ENCODE data around the gene FARS2.

FARS2 gene

DNA sequence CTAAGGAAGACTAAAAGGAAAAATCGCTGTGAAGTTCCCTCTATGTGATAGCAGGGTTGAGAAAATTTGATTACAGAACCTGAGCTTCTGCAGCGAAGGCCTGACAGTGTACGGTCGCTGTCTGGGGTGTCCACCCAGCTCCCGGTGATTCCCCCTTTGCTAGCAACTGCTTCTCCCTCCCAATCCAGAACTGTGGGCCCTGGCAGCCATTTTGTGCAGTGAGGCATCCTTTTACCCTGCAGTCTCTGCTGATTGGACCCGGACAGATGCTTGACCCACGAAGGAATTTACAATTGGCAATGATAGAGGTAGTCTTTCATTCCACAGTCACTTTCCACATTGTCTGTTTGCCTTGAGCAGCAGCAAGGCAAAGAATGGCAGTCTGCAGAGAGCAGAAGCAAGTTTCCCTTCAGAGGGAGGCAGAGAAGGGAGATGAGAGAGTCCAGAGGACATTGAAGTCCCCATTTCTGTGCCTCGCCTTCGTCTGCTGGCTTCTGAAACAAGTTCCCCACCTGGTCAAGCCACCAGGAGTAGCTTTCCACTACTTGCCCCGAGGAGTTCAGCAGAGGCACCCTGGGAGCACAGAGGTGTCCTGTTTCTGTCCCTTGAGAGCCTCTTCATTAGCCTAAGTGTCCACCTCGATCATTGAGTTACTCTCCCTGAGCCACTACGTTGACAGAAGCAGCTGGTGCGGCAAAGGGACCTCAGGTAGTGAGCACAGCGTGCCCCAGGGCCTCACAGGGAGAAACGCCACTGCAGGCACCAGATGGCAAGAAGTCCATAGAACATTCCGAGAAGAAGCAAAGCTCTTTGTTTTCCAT is 375.1 kb downstream of the FARS2 start:
- DNase-seq (ENCODE audit: extremely low spot score): no peak
- ChIA-PET CTCF (no interaction called here), POLR2A (no interaction called here)
- no peak for TF ChIP-seq FOXA1 (IDR thresholded peaks at IDR 0.05)
- TF ChIP-seq HDGF (IDR thresholded peaks at IDR 0.05; ENCODE audit: borderline replicate concordance): no peak
- TF ChIP-seq SUZ12 (IDR thresholded peaks at IDR 0.05): no peak
- TF ChIP-seq TARDBP (IDR thresholded peaks at IDR 0.05): no peak
- TF ChIP-seq, protein P1, sequence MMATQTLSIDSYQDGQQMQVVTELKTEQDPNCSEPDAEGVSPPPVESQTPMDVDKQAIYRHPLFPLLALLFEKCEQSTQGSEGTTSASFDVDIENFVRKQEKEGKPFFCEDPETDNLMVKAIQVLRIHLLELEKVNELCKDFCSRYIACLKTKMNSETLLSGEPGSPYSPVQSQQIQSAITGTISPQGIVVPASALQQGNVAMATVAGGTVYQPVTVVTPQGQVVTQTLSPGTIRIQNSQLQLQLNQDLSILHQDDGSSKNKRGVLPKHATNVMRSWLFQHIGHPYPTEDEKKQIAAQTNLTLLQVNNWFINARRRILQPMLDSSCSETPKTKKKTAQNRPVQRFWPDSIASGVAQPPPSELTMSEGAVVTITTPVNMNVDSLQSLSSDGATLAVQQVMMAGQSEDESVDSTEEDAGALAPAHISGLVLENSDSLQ (IDR thresholded peaks at IDR 0.05): no peak
- TF ChIP-seq LEF1 (IDR thresholded peaks at IDR 0.05; ENCODE audit: borderline replicate concordance): no peak
- TF ChIP-seq CTBP1 (IDR thresholded peaks at IDR 0.05; ENCODE audit: borderline replicate concordance): no peak
- TF ChIP-seq SP1 (IDR thresholded peaks at IDR 0.05): no peak
- no peak for TF ChIP-seq FOXK2 (IDR thresholded peaks at IDR 0.05)
- no peak for TF ChIP-seq ELF4 (IDR thresholded peaks at IDR 0.05)
- TF ChIP-seq ARNT (IDR thresholded peaks at IDR 0.05): no peak
- no peak for TF ChIP-seq NFRKB (IDR thresholded peaks at IDR 0.05)
- TF ChIP-seq L3MBTL2 (conservative IDR thresholded peaks at IDR 0.05): no peak

GRCh38 chr6:5637714-5638113 is 376.4 kb downstream of the FARS2 start:
- ChIA-PET POLR2A (no interaction called here), CTCF (no interaction called here)
- DNase-seq (ENCODE audit: extremely low spot score): no peak
- TF ChIP-seq NFRKB (IDR thresholded peaks at IDR 0.05) (no peak), ZNF384 (IDR thresholded peaks at IDR 0.05) (no peak), HDGF (IDR thresholded peaks at IDR 0.05; ENCODE audit: borderline replicate concordance) (no peak), FOXK2 (IDR thresholded peaks at IDR 0.05) (no peak), SUZ12 (IDR thresholded peaks at IDR 0.05) (no peak), SP1 (IDR thresholded peaks at IDR 0.05) (no peak), CTBP1 (IDR thresholded peaks at IDR 0.05; ENCODE audit: borderline replicate concordance) (no peak), LEF1 (IDR thresholded peaks at IDR 0.05; ENCODE audit: borderline replicate concordance) (no peak)

- DNase-seq (ENCODE audit: extremely low spot score): no peak
- TF ChIP-seq FOXK2 (IDR thresholded peaks at IDR 0.05) (no peak), TARDBP (IDR thresholded peaks at IDR 0.05) (no peak), NFRKB (IDR thresholded peaks at IDR 0.05) (no peak), FOXM1 (IDR thresholded peaks at IDR 0.05; ENCODE audit: borderline replicate concordance) (no peak), ZNF384 (IDR thresholded peaks at IDR 0.05) (no peak), FOXA1 (IDR thresholded peaks at IDR 0.05) (no peak), SUZ12 (IDR thresholded peaks at IDR 0.05) (no peak), SP1 (IDR thresholded peaks at IDR 0.05) (no peak), LEF1 (IDR thresholded peaks at IDR 0.05; ENCODE audit: borderline replicate concordance) (no peak), L3MBTL2 (conservative IDR thresholded peaks at IDR 0.05) (no peak), HDGF (IDR thresholded peaks at IDR 0.05; ENCODE audit: borderline replicate concordance) (no peak), ARNT (IDR thresholded peaks at IDR 0.05) (no peak), BHLHE40 (IDR thresholded peaks at IDR 0.05; ENCODE audit: borderline replicate concordance) (no peak), CTBP1 (IDR thresholded peaks at IDR 0.05; ENCODE audit: borderline replicate concordance) (no peak), ELF4 (IDR thresholded peaks at IDR 0.05) (no peak)
- TF ChIP-seq, protein P1 (IDR thresholded peaks at IDR 0.05): no peak
- ChIA-PET POLR2A (no interaction called here), CTCF (no interaction called here)
Measured at GRCh38 chr6:5638666-5639065, 377.4 kb downstream of the FARS2 start.

DNA sequence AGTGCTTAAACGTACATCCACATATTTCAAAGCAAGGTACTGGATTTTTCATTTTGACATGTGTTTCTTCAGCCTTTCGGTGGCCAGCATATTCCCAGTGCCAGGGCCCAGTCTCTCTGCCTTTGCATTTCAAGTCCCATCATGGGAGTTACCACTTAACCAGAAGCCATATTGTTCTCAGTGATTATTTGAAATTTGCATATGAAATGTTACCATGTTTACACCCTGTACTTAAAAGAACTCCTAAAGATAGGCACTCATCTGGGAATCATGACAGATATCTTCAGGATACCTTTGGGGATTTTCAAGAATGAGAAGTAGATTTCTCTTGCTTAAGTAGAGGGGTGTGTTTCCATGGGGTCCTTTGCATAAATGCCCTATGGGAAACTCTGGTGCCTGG is 377.9 kb downstream of the FARS2 start:
- CTCF ChIA-PET: no interaction called here
- DNase-seq (ENCODE audit: extremely low spot score): no peak
- TF ChIP-seq CTBP1 (IDR thresholded peaks at IDR 0.05; ENCODE audit: borderline replicate concordance): no peak
- TF ChIP-seq LEF1 (IDR thresholded peaks at IDR 0.05; ENCODE audit: borderline replicate concordance): no peak
- TF ChIP-seq TARDBP (IDR thresholded peaks at IDR 0.05): no peak
- TF ChIP-seq HDGF (IDR thresholded peaks at IDR 0.05; ENCODE audit: borderline replicate concordance): no peak
- TF ChIP-seq, protein P1 (IDR thresholded peaks at IDR 0.05): no peak
- TF ChIP-seq FOXM1 (IDR thresholded peaks at IDR 0.05; ENCODE audit: borderline replicate concordance): no peak
- no peak for TF ChIP-seq SUZ12 (IDR thresholded peaks at IDR 0.05)
- no peak for TF ChIP-seq ZNF384 (IDR thresholded peaks at IDR 0.05)
- POLR2A ChIA-PET: no interaction called here

- TF ChIP-seq L3MBTL2 (conservative IDR thresholded peaks at IDR 0.05) (no peak), NFRKB (IDR thresholded peaks at IDR 0.05) (no peak), FOXA1 (IDR thresholded peaks at IDR 0.05) (no peak), ZNF384 (IDR thresholded peaks at IDR 0.05) (no peak), SP1 (IDR thresholded peaks at IDR 0.05) (no peak), ARNT (IDR thresholded peaks at IDR 0.05) (no peak), BHLHE40 (IDR thresholded peaks at IDR 0.05; ENCODE audit: borderline replicate concordance) (no peak), FOXK2 (IDR thresholded peaks at IDR 0.05) (no peak), FOXM1 (IDR thresholded peaks at IDR 0.05; ENCODE audit: borderline replicate concordance) (no peak), TARDBP (IDR thresholded peaks at IDR 0.05) (no peak), SUZ12 (IDR thresholded peaks at IDR 0.05) (no peak), ELF4 (IDR thresholded peaks at IDR 0.05) (no peak), HDGF (IDR thresholded peaks at IDR 0.05; ENCODE audit: borderline replicate concordance) (no peak), CTBP1 (IDR thresholded peaks at IDR 0.05; ENCODE audit: borderline replicate concordance) (no peak), LEF1 (IDR thresholded peaks at IDR 0.05; ENCODE audit: borderline replicate concordance) (no peak)
- TF ChIP-seq, protein P1 (IDR thresholded peaks at IDR 0.05): no peak
- ChIA-PET CTCF (no interaction called here), POLR2A (no interaction called here)
- DNase-seq (ENCODE audit: extremely low spot score): no peak
Measured at GRCh38 chr6:5640614-5641013, 379.3 kb downstream of the FARS2 start.
